GM21529 (cell line): ENCODE data around the gene DNAH9.

Source experiments
- ATAC-seq: cut with Tn5 transposase; IDR thresholded peaks from one replicate; pipeline ENCODE4 v1.9.1; 2021; ENCODE audit not compliant: unreplicated experiment

DNAH9 gene

DNA sequence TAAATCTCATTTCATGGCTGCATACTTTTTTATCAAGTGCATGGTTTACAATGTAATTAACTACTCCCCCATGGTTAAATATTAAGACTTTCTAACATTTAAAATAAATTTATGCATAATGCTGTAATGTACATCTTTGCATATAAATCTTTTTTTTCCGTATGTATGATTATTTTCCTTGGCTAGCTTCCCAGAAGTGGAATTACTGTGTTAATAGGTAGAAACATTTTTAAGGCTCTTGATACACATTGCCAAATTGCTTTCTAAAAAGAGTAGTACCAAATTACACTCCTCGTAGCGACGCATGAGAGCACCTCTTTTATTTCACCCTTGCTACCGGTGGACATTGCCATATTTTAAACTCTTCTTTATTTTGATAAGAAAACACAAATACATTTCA lies 141.1 kb downstream of the DNAH9 start:
- no peak for ATAC-seq

DNA sequence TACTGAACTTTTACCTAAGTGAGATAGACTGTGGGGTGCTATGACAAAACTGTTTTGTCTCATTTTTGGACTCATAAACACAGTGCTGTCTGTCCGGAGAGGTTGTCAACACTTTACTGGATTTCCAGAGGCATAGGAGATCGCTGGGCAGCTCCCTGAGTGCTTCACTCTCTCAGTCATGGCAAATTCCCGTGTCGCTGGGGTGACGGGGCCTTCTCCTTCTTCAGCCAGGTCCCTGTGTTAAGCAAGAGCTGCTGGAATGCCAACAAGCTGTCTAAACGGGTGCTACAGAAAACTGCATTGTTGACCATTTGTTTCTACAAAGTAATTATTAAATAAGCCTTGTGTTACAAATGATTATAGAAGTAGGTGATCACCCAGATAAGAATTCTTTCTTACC lies 141.6 kb downstream of the DNAH9 start:
- no peak for ATAC-seq

- ATAC-seq: no peak
These were observed 144.6 kb downstream of the DNAH9 start for GRCh38 chr17:11742886-11743285.

GRCh38 chr17:11744696-11745095 lies 146.4 kb downstream of the DNAH9 start:
- ATAC-seq: no peak

- no peak for ATAC-seq
These were observed 149.2 kb downstream of the DNAH9 start for GRCh38 chr17:11747441-11747840.

DNA sequence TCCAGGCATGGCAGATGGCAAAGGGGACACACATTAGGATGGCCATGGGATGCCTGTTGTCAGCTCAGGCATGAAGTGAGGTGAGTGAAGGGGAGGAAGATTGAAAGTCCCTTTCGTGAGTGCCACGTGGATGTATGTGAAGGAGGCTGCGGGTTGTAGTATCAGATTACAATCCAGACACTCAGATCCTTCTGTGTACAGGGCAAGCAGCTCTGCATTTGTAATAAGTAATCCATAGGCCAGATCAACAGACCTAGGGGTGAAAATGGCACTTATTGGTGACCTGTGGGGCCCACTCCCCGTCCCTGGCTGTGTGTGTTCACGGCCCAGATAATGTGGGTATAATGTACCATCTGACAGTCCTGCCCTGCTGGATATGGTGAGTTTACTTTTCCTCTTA lies 159.5 kb downstream of the DNAH9 start:
- no peak for ATAC-seq

- ATAC-seq: no peak
These were observed 169.8 kb downstream of the DNAH9 start for GRCh38 chr17:11768106-11768505.

- ATAC-seq: no peak
These were observed 170.7 kb downstream of the DNAH9 start for GRCh38 chr17:11768981-11769380.

- ATAC-seq: no peak
These were observed 173.8 kb downstream of the DNAH9 start for GRCh38 chr17:11772031-11772430.

DNA sequence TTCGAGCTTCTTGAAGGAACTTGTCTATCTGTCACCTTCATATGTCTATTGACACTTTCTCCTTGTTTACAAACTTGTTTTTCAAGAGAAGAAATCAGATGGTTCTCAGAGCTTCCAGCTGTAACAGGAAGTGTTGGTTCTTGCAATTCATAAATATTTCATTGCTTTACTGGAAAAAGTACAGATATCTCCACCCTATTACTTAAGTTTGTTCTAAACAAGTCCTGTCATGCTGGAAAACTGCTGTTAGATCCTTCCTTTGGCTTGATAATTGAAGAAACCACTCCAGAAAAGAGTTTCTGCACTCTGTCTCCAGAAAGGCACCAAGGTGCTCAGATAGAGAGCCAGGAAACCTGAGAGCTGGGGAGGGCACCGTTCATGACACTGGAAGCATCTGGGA lies 181.6 kb downstream of the DNAH9 start:
- no peak for ATAC-seq

DNA sequence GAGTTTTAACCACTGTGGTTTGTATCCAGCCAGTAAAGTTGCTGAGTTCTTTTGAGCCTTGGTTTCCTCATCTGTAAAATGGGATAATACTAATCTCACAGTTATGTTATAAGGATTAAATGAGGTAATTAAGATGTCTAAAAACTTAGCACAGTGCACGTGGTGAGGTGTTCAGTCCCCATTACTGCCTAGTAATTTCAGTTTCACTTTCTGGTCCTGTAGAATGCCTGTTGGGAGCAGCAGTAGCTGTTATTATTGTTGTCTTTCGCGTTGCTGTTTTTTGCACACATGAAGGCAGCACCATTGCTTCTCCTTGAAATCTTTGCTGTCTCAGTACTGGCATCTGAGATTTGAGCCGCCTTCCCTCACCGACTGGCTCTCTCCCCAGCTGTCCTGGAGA lies 182.4 kb downstream of the DNAH9 start:
- no peak for ATAC-seq

- no peak for ATAC-seq
These were observed 188.6 kb downstream of the DNAH9 start for GRCh38 chr17:11786711-11787438.

- no peak for ATAC-seq
These were observed 197.6 kb downstream of the DNAH9 start for GRCh38 chr17:11795906-11796305.

- no peak for ATAC-seq
These were observed 199.5 kb downstream of the DNAH9 start for GRCh38 chr17:11797803-11798202.

DNA sequence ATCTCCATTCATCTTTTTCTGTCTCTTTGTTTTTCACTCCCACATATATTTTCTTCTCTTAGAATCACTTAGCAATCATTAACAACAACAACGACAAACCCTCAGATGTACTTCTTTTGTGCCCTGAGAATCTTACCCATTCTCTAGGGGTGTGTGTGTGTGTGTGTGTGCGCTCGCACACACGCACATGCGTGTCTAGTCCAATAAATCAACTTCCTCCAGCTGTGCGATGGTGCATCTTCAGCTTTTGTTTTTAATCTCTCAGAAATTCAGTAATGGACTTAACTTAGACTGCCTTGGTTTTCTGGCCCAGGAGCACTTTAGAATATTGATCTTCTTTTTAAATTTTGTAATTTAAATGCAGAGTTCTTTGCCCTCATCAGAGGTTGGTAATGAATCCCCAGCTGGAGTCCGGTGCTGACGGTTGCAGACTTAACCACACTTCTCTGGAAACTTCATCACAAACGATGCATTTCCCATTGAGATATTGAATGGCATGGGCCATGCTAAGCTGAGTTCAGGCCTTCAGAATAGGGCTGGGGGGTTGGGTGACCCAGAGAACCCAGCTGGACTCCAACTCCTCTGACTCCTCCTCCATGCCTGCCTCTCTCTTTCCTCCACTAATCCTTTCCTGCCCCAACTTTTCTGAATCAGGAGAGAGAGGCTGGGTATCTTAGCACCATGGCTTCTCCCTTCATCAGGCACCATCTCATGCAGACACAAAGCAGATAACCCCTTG lies 205.1 kb downstream of the DNAH9 start:
- no peak for ATAC-seq

- no peak for ATAC-seq
These were observed 206.9 kb downstream of the DNAH9 start for GRCh38 chr17:11805138-11805537.

GRCh38 chr17:11805952-11806351 lies 207.7 kb downstream of the DNAH9 start:
- ATAC-seq: no peak

- ATAC-seq: no peak
These were observed 209.3 kb downstream of the DNAH9 start for GRCh38 chr17:11807606-11808005.

- ATAC-seq: no peak
These were observed 215.0 kb downstream of the DNAH9 start for GRCh38 chr17:11813278-11813677.

- no peak for ATAC-seq
These were observed 215.6 kb downstream of the DNAH9 start for GRCh38 chr17:11813871-11814270.

DNA sequence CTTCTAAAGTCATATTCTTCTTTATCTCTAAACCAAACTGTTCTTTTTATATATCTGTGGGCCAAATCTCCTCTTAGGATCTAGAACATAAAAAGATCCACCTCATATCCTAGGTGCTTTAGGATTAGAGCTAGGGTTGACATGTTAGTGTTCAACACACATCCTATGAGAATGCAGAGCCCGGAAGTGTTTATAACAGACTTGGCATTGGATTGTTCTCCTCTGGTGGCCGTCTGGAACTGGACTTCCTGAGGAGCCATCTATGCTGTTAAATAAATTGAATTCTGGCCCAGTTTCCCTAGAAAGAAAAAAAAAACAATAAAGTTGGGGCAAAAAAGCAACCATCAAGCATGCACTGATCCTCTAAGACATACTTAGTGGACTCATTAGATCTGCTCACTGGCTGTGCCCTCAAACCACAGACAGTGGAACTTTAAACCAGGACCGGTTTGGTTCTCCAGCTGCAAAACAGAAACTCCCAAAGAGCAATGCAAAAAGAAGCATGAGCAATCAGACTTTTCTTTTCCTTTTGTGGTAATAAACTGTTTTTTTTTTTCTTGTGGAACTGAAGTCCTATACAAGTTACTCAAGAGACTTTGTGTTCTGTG lies 216.5 kb downstream of the DNAH9 start:
- no peak for ATAC-seq

GRCh38 chr17:11816409-11816808 lies 218.1 kb downstream of the DNAH9 start:
- ATAC-seq: no peak
